GM21526 (cell line): ENCODE data around the gene MRM2.

Experiments used
- ATAC-seq: cut with Tn5 transposase; IDR thresholded peaks from one replicate; pipeline ENCODE4 v1.9.1; 2021; ENCODE audit warnings: moderate library complexity; ENCODE audit not compliant: unreplicated experiment, low FRiP score

The MRM2 gene

DNA sequence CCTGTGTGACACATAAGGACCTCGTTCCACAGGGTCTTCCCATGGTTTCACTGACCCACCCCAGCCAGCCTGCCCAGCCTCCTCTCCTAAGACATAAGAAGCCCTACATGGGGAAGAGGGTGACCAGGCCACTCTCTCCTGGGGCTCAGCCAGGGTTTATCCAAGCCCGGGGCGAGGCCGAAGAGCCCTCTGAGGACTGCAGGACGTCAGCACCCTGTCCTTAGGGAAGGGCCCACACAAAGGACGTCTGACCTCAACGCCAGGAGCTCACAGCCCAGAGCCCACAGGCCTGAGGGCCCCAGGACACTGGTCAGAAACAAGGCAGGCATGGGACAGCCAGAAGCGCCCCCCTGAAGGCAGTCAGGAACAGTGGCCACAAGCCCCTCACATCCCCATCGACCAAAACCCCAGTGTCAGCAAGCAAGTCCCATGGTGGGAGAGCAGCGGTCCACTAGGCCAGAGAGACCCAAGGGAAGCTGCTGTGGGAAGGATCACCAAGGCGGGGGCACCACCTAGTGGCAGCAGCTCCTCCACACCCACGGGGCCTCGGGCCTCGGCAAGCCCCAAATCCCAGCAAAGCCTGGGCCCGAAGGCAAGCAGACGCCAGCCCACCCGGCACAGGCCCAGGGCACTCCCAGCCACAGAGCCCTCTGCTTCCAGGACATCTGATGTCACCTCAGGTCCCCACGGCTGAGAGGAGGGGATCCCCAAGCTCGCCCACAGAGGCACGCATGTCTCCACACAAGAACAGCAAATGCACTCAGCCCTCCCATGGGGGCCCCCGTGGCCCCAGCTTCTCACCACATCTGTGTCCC is 32.7 kb downstream of the MRM2 start:
- no peak for ATAC-seq

- no peak for ATAC-seq
Observed at GRCh38 chr7:2208712-2209111, 33.3 kb downstream of the MRM2 start.

- ATAC-seq: no peak
Observed at GRCh38 chr7:2205036-2205780, 36.8 kb downstream of the MRM2 start.

GRCh38 chr7:2204446-2204845 is 37.6 kb downstream of the MRM2 start:
- no peak for ATAC-seq

DNA sequence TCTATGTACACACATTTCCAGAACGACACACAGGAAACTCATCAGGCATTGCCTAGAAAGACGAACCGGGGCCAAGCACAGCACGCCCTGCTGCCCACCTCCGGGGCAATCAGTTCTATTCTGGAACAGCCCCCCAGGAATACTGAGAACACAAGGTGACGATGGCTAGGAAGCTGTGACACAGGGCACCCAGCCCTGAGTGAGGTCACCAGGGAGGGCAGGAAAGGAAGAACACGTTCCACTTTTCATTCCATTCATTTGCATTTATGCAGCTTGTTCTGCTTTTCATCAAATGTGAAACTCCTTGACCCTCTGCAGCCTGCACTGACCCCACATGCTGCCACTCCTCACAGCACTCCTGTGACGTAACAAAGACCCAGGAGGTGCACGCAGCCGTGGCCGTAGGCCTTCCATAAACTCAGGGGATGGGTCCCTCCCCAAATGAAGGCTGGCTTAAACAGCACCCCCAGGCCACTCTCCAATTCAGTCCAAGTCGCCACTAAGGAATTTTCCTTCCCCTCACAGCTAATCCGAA is 38.2 kb downstream of the MRM2 start:
- no peak for ATAC-seq

GRCh38 chr7:2202901-2203765 is 38.9 kb downstream of the MRM2 start:
- no peak for ATAC-seq

DNA sequence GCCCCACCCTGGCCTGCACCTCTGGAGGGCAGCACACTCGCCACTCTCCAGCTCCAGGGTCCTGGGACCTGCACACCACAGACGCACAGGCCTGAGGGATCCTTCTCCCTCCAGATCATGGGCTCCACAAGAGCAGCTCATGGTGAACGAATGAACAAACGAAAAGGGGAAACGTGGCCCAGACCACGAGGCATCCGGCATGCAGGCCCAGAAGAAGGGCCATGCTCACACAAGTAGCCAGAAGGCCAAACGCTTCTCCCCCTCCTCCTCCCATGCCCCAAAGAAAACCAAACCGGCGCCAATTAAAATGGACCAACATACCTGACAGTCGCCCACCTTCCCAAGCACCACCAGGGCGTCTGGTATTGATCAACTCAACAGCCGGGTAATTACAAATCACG is 39.6 kb downstream of the MRM2 start:
- no peak for ATAC-seq

GRCh38 chr7:2201686-2202360 is 40.2 kb downstream of the MRM2 start:
- no peak for ATAC-seq

- no peak for ATAC-seq
Observed at GRCh38 chr7:2201128-2201527, 40.9 kb downstream of the MRM2 start.

- ATAC-seq: no peak
Observed at GRCh38 chr7:2200584-2200980, 41.4 kb downstream of the MRM2 start.

DNA sequence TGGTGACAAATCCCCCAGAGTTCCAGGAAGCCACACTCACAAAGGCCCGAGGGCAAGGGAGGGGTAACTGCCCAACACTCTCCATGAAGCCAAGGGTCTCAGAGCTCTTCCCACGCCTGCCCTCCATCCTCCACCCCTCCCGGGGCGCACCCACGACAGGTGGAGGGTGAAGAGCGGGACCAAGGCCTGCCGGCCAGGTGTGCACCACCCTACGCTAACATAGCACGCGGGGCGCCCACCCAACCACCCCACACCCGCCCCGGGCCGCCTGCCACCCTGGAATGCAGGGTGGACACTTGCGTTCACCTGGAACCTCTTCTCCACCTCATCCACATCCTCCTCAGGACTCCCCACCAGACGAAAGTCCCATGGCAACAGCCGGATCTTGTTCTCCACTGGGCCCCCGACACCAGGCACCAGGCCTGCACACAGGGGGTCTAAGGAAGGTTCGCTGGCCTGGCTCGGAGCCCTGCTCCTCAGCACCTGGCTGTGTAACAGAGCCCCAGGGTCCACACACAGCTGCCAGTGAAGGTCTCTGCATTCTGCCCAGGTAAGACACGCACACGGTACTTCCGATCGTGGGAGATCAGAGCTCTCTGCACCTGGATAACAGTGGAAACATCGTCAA is 41.9 kb downstream of the MRM2 start:
- no peak for ATAC-seq

DNA sequence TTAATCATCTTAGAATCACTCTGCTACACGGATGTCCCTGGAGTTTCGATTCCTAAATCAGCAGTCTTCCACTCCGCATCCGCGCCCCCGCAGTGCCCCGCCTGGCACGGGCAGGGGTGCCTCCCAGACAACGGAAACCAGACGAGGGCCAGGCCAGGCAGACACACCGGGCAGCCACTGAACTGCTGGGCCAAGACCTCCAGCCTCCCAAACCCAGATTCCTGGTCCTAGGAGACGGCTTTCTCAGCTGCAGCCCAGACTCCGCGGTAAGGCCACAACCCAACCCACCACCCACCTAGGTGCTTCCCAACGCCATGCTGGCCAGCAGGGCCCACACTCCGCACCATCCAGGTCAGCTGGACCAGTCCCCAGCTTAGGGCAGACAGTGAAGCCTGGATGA is 42.5 kb downstream of the MRM2 start:
- ATAC-seq: no peak

- ATAC-seq: no peak
Observed at GRCh38 chr7:2198760-2199159, 43.2 kb downstream of the MRM2 start.

DNA sequence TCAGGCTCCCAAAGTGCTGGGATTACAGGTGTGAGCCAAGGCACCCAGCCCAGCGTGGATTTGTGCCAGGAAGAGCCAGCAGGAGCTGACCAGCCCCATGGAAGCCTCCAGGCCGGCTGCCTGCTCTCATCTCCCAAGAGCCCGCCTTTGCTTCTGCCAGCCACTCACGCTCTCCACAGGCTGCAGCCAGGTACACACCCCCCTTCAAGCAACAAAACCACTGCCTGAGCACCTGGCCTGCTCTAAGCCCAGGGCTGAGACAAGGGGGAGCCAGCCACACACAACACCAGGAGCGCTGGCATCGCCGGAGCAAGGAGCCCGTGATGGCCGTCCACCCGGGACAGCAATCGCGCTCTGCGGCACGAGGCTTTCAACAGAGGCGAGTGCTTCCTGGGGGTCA is 43.8 kb downstream of the MRM2 start:
- ATAC-seq: no peak

GRCh38 chr7:2197436-2198155 is 44.4 kb downstream of the MRM2 start:
- no peak for ATAC-seq

DNA sequence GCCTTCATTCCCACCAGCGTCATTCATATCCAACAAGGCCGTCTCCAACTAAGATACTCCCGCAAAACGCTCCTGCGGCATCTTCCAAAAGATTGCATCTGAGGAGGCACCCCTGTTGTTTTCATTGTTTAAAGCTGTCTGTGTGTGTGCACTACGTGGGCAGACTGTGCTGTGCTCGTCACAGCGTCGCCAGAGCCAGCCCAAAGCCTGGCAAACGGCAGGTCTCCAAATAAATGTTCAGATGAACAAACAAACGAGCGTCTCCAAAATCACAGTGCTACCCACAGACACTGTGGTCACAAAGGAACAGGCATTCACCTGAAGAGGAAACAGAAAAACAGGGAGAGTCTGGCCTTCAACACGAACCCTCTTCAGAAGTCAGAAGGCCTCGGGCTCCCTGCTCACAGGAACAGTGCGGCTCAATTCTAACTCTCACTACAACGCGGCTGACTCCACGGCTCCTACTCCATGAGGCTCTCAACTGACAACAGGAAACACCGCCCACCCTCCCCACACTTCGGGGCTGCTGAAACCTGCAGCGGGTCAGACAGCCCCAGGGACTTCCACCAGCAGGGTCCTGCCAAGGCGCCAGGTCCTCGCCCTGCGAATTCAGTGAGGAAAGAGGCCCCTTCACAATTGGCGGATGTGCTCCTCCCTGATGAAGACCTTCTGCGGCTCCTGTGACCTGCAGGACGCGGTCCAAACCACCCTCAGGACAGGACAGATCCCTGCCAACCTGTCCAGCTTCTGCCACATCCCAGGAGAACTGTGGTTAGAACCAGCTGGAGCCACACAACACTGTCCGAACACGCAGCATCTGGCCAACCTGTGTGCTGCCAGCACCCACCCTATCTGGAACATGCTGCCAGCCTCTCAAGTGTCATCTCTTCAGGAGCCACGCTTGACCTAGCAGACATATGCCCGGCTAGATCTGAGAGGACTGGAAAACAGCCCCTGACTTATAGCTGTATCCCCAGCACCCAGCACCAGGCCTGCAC is 45.3 kb downstream of the MRM2 start:
- ATAC-seq: no peak

DNA sequence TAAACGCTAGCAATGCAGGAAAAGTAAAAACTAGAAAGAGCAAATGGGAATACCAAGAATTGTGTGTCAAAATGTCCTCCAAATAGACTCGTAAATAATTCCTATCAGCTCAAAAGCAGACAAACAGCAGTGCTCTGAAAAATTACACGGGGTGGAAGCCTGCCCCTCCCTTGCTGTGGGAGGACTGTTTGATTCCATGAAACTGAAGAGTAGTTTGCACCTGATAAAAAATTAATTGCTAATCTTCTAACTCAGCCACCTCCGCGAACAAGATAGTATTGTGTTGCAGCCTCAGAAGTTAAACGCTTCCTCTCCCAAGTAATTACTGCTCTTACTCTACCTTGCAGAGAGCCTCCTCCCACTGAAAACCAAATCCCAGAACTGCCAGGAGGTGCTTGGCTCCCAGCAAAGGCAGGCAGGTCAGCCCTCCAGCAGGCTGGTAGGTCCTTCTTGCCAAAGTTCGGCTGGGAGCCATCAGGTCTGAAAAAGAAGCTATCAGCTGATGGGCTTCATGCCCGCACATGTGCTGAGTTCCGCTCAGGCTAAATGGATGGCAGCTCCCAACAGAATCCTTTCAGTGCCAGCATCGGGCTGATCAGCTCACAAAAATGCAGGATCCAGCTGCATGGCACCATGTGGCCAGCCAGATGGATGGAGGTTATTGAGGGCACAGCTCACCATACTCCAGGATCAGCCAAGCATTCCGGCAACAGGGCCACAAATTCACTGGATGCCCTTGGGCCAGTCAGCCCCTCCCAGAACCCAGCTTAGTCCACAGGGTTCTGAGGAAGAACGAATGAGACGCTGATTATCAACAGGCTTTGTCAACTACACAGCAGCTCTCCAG is 46.4 kb downstream of the MRM2 start:
- ATAC-seq: no peak
